A549 (cell line): ENCODE data around the gene IFITM5.
A peak's percentile ranks its signal among the peaks of the same experiment; 100 is the strongest.

ENCODE experiments used
- CEBPB ChIP-seq, 2 experiments: fragments of >200 bp in 1 of 2; sonication (Bioruptor Twin) in 1 of 2; formaldehyde crosslinking in 1 of 2; IDR thresholded peaks; 2 replicates each; pipeline ENCODE4 v1.6.1; 2012 to 2016
- EP300 ChIP-seq, 2 experiments: fragments of >200 bp; sonication (Bioruptor Twin); formaldehyde crosslinking; IDR thresholded peaks; 2 replicates in 1 of 2; 3 replicates in 1 of 2; pipeline ENCODE4 v1.6.1; 2016 to 2017
- HOXA7 ChIP-seq: fragments of 250-450 bp; sonication (Bioruptor Pico); IDR thresholded peaks from 2 replicates; pipeline ENCODE4 v1.5.0; 2020; ENCODE audit warnings: mild to moderate bottlenecking, moderate library complexity
- POLR2A ChIP-seq: IDR thresholded peaks from 2 replicates; pipeline ENCODE4 v1.6.1; 2012; ENCODE audit warnings: mild to moderate bottlenecking, low read length
- RAD21 ChIP-seq, 2 experiments: fragments of >200 bp in 1 of 2; sonication (Bioruptor Twin) in 1 of 2; formaldehyde crosslinking in 1 of 2; IDR thresholded peaks in 1 of 2; conservative IDR thresholded peaks in 1 of 2; 2 replicates in 1 of 2; 3 replicates in 1 of 2; pipeline ENCODE4 v1.6.1; 2012 to 2018; ENCODE audit warnings: inconsistent platforms in 1 of 2
- ZFP36 ChIP-seq: fragments of 450-650 bp; IDR thresholded peaks from 2 replicates; pipeline ENCODE4 v1.6.1; 2014; ENCODE audit warnings: borderline replicate concordance; ENCODE audit not compliant: partially characterized antibody
- ZSCAN20 ChIP-seq: fragments of 250-450 bp; sonication (Bioruptor Pico); IDR thresholded peaks from 2 replicates; pipeline ENCODE4 v1.8.0; 2022; ENCODE audit warnings: mild to moderate bottlenecking, moderate library complexity
- TF ChIP-seq, protein P1 (sequence below): fragments of >200 bp; sonication (Bioruptor Twin); formaldehyde crosslinking; IDR thresholded peaks from 3 replicates; pipeline ENCODE4 v1.5.1; 2016
- TF ChIP-seq, protein P2 (sequence below): fragments of 450-650 bp; IDR thresholded peaks from 2 replicates; pipeline ENCODE4 v1.6.1; 2014; ENCODE audit warnings: antibody characterized with exemption
- TF ChIP-seq, protein P3 (sequence below): fragments of 200-600 bp; sonication (generic); IDR thresholded peaks from 2 replicates; pipeline ENCODE4 v1.6.1; 2016; ENCODE audit warnings: antibody characterized with exemption, mild to moderate bottlenecking, moderate library complexity
- TF ChIP-seq, protein P4 (sequence below): IDR thresholded peaks from 2 replicates; pipeline ENCODE4 v1.6.1; 2012

DNA sequence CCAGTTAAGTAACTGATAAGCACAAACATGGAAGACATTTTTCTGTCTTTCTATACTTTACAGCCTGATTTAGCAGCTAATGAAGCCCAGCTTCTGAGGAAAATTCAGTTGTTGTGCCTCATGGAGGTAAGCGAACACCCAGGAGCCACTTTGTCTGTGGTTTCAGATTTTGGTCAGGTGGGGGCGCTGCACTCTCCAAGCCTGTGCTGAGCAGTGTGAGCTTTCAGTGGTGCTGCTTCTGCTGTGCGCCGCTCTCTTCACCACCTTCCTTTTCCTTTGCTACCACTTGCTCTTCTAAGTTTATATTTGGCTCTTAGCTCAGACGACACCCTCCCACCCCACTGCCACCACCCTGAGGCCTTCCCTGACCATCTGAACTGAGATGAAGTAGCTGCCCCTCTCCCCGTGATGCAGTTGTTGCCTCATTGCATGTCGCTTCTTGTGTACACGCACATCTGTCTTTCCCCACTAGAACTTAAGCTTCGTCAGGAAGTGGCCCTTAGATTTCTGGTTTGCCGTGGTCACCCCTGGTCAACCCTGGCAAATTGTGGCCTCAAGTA lies 48.5 kb downstream of the IFITM5 start:
- TF ChIP-seq ZSCAN20 (no peak), ZFP36 (no peak), CEBPB (IDR thresholded peaks at IDR 0.05) (no peak), POLR2A (no peak), HOXA7 (CRISPR knock-in tag) (no peak), RAD21 (conservative IDR thresholded peaks at IDR 0.05 in 1 of 2, IDR thresholded peaks at IDR 0.05 in 1 of 2) (peak; percentile 42 to 49; a peak in 4 of 5 replicates), EP300 (IDR thresholded peaks at IDR 0.05) (no peak)
- TF ChIP-seq, protein P1, sequence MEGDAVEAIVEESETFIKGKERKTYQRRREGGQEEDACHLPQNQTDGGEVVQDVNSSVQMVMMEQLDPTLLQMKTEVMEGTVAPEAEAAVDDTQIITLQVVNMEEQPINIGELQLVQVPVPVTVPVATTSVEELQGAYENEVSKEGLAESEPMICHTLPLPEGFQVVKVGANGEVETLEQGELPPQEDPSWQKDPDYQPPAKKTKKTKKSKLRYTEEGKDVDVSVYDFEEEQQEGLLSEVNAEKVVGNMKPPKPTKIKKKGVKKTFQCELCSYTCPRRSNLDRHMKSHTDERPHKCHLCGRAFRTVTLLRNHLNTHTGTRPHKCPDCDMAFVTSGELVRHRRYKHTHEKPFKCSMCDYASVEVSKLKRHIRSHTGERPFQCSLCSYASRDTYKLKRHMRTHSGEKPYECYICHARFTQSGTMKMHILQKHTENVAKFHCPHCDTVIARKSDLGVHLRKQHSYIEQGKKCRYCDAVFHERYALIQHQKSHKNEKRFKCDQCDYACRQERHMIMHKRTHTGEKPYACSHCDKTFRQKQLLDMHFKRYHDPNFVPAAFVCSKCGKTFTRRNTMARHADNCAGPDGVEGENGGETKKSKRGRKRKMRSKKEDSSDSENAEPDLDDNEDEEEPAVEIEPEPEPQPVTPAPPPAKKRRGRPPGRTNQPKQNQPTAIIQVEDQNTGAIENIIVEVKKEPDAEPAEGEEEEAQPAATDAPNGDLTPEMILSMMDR: peak; percentile 64
- TF ChIP-seq, protein P2, sequence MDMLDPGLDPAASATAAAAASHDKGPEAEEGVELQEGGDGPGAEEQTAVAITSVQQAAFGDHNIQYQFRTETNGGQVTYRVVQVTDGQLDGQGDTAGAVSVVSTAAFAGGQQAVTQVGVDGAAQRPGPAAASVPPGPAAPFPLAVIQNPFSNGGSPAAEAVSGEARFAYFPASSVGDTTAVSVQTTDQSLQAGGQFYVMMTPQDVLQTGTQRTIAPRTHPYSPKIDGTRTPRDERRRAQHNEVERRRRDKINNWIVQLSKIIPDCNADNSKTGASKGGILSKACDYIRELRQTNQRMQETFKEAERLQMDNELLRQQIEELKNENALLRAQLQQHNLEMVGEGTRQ: no peak
- TF ChIP-seq, protein P3, sequence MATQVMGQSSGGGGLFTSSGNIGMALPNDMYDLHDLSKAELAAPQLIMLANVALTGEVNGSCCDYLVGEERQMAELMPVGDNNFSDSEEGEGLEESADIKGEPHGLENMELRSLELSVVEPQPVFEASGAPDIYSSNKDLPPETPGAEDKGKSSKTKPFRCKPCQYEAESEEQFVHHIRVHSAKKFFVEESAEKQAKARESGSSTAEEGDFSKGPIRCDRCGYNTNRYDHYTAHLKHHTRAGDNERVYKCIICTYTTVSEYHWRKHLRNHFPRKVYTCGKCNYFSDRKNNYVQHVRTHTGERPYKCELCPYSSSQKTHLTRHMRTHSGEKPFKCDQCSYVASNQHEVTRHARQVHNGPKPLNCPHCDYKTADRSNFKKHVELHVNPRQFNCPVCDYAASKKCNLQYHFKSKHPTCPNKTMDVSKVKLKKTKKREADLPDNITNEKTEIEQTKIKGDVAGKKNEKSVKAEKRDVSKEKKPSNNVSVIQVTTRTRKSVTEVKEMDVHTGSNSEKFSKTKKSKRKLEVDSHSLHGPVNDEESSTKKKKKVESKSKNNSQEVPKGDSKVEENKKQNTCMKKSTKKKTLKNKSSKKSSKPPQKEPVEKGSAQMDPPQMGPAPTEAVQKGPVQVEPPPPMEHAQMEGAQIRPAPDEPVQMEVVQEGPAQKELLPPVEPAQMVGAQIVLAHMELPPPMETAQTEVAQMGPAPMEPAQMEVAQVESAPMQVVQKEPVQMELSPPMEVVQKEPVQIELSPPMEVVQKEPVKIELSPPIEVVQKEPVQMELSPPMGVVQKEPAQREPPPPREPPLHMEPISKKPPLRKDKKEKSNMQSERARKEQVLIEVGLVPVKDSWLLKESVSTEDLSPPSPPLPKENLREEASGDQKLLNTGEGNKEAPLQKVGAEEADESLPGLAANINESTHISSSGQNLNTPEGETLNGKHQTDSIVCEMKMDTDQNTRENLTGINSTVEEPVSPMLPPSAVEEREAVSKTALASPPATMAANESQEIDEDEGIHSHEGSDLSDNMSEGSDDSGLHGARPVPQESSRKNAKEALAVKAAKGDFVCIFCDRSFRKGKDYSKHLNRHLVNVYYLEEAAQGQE: no peak
- TF ChIP-seq, protein P4, sequence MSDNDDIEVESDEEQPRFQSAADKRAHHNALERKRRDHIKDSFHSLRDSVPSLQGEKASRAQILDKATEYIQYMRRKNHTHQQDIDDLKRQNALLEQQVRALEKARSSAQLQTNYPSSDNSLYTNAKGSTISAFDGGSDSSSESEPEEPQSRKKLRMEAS: no peak
